Activated gamma-delta T cell (primary cell): ENCODE results near the gene POU2F1.

Experiments used
- DNase-seq: peaks from one replicate; lab custom pipeline; 2025; lab: John Stamatoyannopoulos, UW

The POU2F1 gene

DNA sequence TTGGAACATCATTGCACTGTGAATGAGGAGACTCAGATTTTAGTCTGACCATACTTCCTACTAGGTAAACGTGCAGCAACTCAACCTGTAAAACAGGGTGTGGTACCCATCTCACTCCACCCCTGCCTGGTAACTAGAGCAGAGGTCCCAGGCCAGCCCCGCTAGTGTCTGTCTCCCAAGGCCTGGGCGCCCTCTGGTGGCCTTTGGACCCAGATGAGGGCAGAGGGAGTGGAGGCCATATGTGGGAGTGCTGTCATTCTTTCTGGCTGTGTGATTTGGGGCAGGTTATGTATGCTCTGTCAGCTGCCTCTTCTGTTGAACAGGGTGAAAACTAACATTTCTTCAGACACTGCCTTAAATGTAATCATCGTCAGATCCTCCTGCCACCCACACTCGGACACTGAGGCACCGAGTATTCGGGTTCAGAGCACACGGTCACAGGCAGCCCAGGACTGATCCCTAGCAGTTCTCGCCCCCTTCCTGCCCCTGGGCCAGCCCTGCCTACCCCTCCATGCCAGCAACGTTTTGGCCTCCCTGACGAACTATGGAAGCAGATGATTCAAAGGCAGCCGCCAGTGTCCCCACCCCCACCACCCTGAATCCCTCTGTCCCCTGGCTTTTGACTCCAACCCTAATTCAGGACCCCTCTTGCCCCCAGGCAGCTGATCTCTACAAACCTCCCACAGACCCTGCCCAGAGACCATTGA, 221.6 kb downstream of the POU2F1 start:
- DNase-seq = peak; percentile 46

DNA sequence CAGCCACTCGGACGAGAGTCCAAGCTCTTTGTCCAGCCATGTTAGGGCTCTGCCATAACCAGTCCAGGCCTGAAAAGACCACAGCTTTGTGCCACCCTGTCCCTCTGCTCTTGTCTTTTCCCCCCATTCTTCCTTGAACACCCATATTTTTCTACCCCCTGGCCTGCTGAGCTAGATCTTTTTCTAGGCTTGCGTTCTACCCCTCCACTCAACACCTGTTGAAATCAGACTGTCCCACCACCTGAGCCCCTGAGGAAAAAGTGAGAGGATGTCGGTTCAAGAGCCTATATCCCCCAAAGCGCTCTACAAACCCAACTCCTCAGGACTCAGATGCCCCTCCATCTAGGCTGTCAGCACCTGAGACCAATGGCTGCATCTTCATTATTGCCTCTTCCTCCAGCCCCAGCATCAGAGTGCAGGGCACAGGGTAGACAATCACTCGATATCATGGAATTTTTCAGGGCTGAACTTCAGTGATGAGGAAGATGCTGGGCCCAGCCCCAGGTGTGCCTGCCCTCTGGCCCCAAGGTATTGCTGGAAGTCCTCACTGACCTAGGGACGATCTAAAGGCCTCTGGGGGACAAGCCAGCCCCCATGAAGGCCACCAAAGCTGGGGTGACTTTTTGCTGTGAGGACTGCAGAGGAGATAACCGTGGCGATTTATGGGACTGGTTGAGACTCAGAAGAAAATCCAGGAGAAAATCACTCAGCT, 222.3 kb downstream of the POU2F1 start:
- DNase-seq = no peak

DNA sequence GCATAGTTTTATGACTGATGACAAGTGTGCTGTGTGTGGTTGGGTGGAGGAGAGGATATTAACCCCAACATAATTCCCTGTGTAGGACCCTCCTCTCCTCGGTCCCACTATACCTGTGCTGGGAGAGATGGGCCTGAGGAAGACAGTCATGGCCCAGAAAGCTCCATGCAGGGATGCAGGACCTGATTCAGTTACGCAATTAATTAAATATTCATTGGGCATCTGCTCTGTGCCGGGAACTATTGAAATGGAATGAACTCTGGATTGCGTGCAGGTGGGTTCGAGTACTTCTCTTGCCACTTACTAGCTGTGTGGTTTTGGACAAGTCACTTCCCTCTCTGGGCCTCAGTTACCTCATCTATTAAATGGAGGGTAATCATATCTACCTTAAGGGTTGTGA, 223.1 kb downstream of the POU2F1 start:
- DNase-seq = no peak

- no peak for DNase-seq
Measured at GRCh38 chr1:167446966-167447365, 226.3 kb downstream of the POU2F1 start.

GRCh38 chr1:167447521-167448136, 226.9 kb downstream of the POU2F1 start:
- peak; percentile 30 for DNase-seq

- DNase-seq = no peak
Measured at GRCh38 chr1:167450843-167451242, 230.2 kb downstream of the POU2F1 start.

DNA sequence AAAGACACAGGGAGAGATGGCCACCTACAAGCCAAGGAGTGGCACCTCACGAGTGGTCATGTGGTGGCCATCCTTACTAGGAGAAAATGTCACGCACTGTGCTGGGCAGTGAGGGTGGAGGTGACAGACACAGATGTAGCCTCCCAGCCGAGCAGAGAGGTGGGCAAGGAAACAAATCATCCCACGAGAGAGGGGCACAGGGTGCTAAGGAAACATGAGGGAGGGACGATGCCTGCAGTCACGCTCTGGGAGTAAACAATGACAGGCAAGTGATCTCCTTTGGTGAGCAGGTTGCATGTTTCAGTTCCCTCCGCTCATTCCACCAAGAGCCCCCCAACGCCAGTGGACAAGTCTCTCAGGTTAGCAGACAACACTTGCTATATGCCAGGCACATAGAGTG, 231.8 kb downstream of the POU2F1 start:
- DNase-seq = no peak

DNA sequence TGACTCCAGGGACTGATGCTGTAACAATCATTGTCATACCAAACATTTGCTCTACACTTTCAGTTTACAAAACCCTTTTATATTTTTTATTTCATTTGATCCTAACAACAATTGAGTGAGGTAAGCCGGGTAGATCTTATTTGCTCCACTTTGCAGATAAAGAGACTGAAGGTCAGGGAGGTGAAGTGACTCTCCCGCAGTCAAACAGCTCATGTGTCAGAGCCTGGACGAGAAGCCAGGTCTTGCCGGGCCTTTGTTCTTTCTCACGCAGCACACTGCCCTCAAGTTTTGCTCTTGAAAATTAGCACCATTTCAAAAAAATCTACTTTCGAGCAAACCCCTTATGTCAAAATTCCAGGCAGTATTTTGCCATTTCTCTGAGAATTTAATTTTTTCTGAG, 232.4 kb downstream of the POU2F1 start:
- DNase-seq = no peak

DNA sequence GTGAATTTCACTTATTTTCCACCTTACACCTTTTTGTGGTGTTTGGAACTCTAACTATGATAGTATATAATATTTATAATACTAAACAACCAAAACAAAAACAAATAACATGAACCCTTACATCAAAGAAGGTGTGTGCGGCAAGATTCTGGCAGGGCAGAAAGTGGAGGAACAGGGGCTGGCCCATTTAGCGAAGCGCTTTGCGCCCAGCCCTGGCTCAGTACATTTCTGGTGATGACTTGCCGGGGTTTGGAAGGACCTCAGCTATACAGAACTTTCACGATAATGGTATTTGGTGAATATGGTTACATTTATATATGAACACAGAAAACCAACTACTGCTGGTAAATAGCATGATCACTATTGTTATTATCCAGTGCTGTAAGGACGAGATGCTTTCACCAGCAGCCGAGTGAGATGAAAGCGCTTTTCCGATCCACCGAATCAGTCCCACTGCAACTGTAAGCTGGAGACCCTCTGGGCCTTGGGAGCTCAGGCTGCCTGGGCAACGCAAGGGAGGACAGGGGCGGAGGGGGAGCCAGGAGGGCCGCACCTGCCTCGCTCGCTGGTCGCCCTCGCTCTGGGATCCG, 233.7 kb downstream of the POU2F1 start:
- no peak for DNase-seq

DNA sequence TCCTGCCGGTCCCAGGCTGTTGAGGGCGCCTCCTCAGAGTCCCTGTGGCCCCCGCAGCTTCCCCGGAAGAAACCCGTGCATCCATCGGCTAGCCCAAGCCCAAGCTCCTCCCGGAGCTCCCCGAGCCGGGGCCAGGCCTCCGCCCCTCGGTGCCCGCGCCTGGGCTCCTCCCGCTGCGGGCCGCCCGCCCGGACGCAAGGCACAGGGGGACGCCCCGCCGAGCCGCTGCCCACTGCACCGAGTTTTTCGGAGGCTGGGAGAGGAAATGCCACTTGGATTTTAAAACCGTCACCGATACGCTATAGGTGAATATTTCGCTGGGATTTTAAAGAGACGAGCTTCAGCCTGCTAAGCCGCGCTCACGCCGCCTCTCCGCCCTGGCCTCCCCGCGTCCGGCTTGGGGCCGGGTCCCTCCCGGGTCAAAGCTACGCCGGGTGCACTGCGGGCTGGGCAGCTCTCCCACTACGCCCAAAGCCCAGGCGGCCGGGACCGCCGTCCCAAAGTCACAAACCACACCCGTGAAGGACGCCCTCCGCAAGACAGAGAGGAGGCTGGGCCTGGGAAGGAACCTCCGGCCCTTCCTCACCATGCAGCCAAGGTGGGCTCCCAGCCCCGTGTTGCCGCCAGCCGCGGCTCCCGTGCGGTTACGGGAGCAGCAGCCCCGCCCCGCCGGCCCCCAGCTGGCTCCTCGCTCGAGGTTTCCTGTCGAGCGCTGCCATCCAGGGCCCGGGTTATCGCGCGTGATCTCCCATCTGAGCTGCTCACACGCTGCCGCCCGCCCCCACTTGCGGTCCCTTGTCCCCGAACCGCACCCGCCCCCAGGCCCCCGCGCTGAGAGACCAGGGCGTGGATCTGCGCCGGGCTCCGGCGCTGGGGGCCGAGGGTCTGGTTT, 234.5 kb downstream of the POU2F1 start:
- peak; percentile 81 for DNase-seq

- DNase-seq = no peak
Measured at GRCh38 chr1:167455786-167456446, 235.2 kb downstream of the POU2F1 start.

DNA sequence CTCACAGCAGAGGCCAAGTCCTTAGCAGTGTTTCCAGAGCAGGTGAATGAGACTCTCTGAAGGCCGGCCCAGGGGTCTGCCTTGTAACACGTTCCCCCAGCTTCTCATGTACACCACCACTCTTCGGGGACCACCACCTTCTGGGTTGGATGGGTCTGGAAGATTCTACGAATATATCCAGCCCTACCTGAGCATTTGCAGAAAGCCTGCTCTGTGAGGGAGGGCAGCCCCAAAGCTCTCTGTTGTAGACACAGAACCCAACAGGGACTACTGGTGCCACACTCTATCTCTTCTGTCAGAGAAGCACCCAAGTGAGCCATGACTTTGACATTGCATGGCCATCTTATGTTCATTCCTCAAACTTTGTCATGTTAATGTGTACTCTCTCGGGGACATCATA, 235.8 kb downstream of the POU2F1 start:
- no peak for DNase-seq

DNA sequence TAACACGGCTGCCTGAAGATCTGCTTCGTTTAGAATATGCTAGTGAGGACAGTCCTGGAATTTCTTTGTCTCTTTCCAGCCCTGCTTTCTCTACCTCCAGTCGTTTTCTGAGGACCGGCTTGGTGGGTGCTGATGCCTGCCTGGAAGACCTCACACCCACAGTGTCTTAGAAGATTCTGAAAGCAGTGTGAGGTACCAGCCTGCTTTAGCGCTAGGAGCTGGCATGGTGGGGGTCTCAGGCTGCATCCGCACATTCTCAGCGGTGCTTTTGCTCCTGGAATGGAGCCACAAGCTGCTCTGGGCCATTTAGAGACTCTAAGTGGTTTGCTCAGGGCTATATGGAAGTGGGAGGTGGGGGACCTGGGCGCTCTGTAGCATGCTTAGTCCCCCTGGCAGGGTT, 236.2 kb downstream of the POU2F1 start:
- DNase-seq = no peak

DNA sequence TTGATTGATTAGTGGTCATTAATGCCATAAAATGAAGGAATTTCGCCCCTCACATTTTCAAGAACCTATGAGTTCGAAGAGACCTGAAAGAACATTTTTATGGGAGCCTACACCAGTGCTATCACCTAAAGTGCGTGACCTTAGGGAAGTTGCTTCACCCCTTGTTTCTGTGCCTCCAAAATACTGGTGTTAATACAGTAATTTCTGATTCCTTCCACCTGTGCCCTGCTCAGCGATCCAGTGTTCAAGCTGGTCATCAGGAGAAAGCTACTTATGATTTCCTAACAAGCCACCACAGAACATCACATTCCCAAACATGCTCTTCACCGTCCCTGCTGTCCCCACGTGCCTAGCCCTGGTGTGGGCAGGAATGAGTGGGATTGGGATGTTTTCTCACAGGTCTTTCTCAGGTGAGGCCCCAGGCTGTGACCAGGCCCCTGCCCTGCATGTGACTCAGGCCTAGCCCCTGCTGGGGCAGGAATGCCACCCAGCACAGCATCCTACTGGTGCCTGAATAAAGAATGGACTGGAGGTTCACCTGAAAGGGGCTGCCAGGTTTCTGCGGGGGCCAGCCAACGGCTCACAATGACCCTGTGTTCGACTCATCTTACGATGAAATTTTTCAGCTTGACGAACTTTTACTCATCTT, 237.4 kb downstream of the POU2F1 start:
- DNase-seq = no peak

DNA sequence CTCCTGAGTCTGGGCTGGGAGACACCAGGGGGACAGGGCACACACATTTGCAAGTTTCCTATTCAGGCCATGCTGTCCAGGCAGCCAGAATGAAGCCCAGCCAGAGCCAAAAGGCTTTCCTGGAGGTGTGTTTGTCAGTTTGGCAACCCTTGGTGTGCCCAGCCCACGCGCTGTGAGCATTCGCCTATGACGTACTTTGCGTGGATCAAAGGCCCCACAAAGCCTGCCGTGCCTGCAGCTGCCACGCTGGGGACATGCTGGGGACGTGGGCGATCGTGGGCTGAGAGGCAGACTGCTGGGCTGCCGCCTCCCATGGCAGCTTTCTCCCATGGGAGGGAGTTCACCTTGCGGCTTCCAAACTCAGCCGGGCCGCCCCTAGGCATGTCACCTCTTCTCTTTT, 240.2 kb downstream of the POU2F1 start:
- DNase-seq = no peak

GRCh38 chr1:167462341-167462740, 241.7 kb downstream of the POU2F1 start:
- DNase-seq = no peak

DNA sequence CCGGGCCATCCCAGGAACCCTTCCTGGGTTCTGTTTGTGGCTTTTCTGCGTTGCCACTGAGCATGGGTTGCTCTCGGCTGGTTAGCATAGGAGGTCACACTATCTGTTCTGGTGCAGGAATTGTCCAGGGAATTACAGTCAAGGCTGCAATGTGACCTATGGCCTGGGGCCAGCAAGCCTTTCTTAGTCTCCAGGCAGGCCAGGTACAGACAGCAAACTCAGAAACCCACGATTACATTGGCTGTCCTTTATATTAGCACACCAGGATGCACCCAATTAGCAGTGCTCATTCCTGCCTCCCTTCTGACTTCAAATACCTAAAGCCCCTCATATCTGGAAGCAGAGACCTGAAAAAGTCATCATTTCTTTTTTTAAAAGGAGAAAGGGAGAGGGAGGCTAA, 242.4 kb downstream of the POU2F1 start:
- DNase-seq = no peak

DNA sequence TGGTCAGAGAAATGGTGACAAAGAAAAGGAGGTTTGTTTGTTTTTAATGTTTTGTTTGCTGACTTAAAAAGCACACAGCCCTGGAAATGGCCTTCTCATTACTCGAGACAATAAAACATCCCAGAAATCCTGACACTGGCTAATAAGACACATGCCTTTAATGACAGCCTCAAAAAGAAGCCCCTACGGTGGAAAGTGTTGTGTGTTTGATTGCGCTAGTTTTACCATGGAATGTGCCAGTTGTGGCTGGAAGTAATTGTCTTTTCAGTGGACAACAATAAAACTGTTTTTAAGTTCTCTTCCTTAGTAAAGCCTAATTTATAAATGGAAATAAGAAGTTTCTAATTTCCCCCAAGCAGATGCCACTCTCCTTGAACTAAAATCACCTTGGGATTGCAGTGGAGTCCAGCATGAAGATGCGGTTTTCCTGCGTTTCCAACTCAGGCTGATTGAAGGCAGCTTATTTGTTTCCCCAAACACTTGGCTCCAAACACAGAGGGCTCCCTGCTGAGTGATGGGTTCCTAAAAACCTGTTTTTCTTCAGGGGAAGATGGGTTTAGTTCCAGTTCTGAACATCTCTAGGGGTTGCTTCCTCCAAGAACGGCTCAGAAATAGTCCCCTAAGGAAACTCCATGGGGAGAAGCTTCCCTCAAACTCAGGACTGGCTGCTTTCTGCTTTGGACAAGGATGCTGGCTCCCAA, 243.3 kb downstream of the POU2F1 start:
- DNase-seq = no peak

DNA sequence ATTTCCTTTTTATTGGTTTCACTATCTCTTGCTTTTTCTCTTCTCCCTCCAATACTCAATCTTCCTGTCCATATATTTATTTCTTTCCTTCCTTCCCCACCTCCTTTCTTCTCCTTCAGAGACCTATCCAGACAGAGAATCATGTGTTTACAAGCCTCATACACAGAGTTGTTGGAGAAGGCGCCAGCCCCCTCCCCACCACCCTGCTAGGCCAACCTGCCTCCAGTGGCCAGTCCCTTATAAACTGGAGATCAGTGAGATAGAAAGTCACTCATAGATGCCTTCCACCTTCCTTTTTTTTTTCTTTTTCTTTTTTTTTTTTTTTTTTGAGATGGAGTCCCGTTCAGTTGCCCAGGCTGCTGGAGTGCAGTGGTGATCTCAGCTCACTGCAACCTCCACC, 244.3 kb downstream of the POU2F1 start:
- DNase-seq = no peak

GRCh38 chr1:167465743-167466142, 245.1 kb downstream of the POU2F1 start:
- no peak for DNase-seq
